GM19324 (cell line): Measurements from ENCODE around the gene SERPINB5.
"Not testable (repeated sequence)": the region's sequence is repeated elsewhere in the genome, so short reads cannot be mapped to it uniquely, and the experiment has no call there.

Experiments
- ATAC-seq: cut with Tn5 transposase; IDR thresholded peaks from one replicate; pipeline ENCODE4 v1.9.1; 2021; ENCODE audit warnings: mild to moderate bottlenecking, moderate library complexity; ENCODE audit not compliant: unreplicated experiment, low FRiP score

Gene SERPINB5, protein sequence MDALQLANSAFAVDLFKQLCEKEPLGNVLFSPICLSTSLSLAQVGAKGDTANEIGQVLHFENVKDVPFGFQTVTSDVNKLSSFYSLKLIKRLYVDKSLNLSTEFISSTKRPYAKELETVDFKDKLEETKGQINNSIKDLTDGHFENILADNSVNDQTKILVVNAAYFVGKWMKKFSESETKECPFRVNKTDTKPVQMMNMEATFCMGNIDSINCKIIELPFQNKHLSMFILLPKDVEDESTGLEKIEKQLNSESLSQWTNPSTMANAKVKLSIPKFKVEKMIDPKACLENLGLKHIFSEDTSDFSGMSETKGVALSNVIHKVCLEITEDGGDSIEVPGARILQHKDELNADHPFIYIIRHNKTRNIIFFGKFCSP

DNA sequence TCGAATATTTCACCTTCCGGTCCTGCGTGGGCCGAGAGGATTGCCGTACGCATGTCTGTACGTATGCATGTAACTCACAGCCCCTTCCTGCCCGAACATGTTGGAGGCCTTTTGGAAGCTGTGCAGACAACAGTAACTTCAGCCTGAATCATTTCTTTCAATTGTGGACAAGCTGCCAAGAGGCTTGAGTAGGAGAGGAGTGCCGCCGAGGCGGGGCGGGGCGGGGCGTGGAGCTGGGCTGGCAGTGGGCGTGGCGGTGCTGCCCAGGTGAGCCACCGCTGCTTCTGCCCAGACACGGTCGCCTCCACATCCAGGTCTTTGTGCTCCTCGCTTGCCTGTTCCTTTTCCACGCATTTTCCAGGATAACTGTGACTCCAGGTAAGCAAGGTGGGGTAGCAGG, at the start of gene SERPINB5:
SERPINB5 (plus strand) TSS at position 291 of the 400 bp plus-strand sequence. CDS start 7,471 bp downstream, outside the sequence.
- no peak for ATAC-seq

DNA sequence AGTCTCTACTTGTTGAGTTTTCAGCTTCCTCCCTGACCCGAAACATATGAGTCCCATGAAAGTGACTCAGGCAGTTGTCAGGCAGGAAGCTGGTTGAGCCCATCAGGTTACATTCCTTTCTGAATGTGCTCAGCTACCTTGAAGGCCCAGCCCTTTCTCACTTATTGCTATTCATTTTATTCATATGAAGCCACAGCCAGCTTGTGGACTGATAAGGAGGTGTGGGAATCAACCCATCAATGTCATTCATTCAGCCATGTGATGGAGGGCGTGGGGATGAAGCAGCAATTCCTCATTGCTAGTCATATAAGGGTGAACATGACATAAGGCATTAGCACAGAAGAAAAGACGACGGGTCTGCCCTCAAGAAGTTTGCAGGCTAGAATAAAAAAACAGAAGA, 49.2 kb upstream of the SERPINB5 start:
- no peak for ATAC-seq

DNA sequence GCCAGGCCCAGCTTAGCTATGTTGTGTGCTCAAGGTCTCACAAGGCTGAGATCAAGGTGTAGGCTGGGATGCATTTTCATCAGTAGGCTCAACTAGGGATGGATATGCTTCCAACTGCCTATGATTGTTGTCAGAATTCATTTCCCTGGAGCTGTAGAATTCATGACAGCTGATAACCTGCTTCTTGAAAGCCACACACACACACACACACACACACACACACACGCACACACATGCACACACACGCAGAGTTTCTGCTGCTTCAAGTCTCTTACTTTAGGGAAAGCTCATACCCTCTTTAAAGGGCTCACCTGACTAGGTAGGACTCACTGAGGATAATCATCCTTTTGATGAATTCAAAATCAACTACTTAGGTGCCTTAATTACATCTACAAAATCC, 46.2 kb upstream of the SERPINB5 start:
- ATAC-seq = no peak

DNA sequence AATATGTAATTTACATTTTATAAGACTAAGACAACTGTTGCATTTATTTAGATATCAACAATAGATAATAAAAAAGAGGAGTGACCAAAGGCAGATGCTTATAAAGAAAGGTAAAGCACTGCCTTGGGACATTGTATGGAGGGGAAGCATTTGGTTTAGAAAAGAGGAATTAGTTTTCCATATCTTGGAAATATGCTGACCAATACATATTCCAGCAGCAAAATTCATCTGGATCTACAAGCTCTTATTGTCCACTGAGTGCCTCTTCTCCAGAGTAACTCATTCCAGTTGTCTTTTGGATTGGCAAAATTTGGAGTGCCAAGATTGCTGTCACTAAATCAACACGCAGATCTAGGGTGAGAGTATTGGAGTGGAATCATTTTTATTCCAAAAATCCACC, 45.6 kb upstream of the SERPINB5 start:
- no peak for ATAC-seq

DNA sequence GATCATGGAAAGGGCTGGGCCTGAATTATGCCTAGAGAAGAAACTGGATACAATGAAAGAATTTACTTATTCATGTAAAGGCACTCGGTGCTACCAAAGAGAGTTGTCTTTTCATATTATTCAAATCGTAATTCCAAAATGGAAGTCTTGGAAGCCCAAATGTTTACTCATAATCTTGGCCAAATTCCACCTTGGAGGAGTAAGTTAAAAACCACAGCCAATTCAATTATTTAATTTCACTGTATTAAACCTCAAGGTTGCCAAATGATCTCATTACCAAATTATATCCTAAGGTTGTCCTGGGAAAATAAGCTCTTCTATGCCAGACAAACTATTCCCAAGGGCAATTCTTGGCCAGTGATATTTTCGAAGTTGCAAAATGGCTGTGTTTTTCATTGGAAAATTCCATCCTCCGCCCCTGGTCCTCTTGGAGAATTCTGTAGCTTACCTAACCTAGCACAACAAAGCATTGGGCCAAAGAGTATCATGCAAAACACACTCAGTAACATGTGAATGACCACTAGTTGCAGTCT, 43.4 kb upstream of the SERPINB5 start:
- ATAC-seq = no peak

DNA sequence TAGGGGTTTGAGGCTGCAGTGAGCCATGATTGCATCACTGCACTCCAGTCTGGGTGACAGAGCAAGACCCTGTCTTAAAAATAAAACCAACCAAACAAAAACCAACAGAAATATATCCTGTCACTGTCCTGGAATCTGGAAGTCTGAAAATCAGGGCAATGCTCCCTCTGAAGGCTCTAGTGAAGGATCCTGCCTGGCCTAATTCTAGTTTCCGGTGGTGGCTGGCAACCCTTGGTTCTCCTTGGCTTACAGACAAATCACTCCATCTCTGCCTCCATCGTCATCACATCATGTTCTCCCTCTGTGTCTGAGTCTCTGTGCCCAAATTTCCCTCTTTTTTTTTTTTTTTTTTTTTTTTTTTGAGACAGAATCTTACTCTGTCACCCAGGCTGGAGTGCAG, 38.6 kb upstream of the SERPINB5 start:
- ATAC-seq = no peak

DNA sequence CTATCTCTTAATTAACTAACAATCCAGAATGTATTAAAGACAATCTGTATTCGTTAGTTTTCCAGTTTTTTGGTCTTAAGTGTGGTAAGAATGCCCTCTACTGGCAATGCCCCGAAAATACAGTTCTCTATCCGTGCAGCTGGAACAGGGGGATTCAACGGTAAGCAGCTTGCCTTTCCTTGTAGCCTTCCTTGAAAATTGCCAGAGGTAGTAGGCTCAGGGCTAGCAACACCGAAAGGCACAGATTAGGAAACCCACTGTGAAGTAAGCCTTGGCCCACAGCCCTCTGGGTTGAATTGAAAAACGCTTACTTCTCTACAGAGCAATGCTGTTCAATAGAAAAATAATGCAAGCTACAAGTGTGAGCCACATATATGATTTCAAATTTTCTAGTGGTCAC, 37.4 kb upstream of the SERPINB5 start:
- ATAC-seq = no peak

DNA sequence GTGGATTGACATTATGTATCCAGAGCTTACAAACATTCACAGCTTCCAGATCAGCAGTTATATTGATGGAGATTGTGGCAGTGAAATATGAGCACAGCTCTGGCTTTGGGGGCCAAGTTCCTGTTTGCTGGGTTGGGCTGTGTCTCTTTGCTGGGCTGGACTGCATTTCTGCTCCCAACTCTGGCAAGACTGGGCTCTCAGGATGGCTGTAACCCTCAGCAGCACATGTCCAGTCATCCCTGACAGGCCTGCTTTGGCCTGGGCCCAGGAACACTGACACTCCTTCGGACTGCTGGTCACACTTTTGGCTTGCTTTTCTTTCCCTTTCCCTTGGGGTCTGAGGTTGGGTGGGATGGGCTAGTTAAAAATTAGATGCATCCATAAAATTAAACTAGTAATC, 36.5 kb upstream of the SERPINB5 start:
- ATAC-seq = no peak

DNA sequence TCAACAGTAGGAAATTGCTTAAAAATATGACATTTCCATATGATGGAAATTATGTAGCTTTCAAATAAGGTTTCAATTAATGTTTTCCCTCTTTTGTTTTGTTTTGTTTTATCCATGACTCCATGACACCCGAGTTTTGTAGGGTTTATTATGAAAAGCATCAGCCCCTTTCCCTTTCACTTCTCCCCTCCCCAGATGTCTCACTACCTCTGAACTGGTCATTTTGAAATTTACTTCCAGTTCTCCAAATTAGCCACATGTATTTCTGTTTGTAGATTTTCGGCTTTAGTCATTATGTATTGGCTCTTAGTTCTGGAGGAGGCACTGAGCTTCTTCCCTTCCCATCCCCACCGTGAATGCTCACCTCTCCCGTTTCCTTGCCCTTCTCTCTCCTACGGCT, 35.9 kb upstream of the SERPINB5 start:
- ATAC-seq = no peak

DNA sequence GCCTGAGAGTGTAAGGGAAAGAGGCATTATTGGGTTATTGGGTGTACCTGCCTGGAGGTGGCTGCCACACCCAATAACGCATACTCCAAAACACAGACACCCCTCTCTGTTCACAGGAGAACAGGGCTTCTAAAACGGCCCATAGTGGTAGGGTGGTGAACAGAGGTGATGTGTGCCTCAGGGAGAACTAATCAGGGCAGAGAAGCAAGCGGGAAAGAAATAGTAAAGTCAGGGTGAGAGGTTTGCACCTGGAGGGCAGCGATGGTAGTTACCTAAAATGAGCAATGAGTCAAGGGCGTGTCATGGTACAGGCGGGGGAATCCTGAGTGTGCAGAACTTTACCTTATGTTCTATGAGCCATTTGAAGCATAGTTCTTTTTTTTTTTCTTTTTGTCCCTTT, 32.9 kb upstream of the SERPINB5 start:
- no peak for ATAC-seq

DNA sequence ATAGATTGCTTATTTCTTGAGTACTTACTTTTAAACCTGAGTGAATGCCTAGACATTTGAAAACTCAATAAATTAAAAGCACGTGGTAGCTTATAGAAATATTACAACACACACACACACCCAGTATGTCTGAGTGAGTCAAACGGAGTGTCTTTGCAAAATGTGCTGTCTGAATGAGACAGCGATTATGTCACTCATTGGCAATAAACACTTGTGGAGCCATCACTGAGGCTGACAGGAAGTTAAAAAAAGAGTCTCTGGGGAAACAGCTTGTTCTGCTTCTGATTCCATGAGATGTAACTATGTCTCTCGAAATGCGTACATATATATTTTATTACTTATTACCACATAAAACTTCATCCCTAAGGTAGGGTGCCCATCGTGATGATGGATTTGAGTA, 32.2 kb upstream of the SERPINB5 start:
- no peak for ATAC-seq

DNA sequence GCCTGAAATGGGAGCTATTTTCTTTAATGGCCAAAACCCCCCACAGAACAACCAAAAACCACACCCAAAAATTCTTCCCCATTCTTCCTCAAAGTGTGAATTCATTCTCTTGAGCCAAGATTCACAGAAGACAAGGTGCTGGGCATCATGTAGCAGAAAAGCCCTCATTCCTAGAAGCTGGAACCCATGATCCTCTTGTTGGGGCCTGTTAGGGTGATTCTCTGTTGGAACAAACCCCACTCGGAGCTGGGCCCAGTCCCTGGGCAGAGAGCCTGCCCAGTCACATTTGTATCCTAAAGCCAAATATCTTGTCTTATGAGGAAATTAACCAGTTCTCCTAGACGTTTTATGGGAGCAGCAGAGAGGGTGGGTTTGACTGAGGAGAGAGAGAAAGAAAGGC, 31.7 kb upstream of the SERPINB5 start:
- no peak for ATAC-seq

DNA sequence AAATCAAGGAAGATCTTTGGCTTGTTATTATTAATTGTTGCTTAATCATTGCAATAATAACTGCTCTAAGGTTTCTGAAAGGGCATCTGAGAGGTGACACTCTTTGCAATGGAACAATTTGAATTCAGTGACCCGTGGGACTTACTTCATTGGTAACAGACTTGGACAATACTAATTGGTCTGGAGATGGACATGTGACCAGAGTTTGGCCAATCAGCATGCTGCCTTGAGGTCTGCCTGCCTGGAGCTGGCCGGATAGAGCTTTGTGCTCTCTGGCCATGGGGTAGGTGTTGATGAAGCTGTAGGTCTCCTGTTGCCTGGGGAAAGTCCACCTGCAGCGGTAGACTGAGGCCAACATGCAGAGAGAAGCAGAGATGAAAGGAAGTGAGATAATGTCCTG, 30.5 kb upstream of the SERPINB5 start:
- no peak for ATAC-seq

DNA sequence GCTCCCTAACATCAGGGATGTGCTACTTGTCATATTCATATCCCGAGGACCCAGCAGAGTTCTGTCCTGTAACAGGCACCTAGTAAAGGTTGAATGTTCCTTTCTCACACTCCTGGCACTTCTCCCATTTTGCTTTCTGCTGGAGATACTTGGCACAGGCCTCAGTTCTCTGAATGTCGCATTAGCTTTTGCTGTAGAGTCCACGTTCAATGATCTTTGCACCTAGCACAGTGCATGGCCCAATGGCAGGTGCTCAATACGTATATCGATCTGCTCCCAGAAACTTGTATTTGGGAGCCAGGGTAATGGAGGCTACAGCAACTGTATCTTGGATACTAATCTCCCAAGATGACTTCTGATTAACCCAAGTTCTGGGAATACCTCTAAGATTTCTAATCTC, 29.7 kb upstream of the SERPINB5 start:
- ATAC-seq = no peak

DNA sequence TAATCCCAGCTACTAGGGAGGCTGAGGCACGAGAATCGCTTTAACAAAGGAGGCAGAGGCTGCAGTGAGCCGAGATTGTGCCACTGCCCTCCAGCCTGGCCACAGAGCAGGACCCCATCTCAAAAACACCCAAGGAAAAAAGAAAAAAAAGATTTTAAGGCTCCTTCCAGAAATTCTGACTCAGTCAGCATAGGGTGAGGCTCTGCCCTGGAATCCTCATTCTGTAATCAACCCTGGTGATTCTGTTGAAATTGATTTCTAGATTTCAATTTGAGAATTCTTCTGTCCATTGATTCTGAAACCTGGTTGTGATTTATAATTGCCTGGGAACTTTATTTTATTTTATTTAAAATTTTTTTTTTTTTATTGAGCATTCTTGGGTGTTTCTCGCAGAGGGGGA, 27.3 kb upstream of the SERPINB5 start:
- ATAC-seq = no peak

DNA sequence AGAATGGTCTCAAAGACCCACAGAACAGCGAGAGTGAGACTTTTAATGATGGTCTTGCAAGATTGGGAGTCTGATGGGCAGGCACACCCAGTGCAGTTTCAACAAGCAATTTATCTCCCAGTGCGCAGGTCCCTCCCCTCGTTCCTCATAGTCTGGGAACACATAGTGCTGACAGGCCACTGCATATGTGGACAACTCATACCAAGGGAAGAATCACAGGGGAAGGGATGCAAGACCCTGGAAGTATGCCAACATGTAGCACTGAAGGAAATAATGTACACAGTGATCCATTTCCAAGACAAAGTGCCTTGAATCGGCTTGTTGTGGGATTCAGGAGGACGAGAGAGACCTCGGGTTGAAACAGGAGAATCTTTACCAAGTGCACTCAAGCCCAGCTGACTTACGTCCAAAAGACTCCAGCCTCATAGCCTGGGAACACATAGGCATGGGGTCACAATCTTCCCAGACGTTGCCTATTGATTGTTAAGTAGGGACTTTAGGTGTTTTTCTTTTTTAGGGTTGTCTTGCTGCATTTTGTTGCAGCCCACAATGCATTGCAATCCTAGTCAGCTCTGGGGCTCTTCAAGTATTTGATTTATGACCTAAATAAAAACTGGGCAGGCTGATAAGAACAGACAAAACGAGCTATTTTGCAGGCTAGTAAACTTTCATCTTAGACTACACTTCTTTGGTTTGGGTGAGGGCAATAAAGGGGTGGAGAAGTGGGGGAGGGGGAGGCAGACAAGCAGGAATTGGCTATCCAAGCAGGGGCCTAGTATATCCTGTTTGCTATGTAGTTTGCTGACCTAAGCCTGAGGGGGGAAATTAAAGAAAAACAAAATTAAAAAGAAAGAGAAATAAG, 24.7 kb upstream of the SERPINB5 start:
- ATAC-seq = no peak

DNA sequence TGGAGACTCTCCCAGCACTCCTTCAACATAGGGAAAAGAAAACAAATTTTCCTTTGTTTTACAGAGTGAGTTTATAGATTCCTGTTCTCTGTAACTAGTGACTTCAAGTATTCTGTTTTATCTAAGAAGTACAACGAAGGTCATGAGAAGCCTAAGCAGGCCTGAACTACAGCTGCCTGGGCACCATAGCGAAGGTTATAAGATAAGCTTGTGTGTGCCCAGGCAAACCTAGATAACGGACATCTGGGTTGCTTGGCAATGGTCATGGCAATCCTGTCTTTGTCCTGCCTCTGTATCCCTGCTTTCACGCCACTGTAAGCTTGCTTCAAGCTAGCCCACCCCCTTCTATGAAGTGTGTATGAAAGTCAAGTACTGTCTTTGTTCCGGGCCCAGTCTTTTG, 24.0 kb upstream of the SERPINB5 start:
- not testable (repeated sequence) for ATAC-seq

DNA sequence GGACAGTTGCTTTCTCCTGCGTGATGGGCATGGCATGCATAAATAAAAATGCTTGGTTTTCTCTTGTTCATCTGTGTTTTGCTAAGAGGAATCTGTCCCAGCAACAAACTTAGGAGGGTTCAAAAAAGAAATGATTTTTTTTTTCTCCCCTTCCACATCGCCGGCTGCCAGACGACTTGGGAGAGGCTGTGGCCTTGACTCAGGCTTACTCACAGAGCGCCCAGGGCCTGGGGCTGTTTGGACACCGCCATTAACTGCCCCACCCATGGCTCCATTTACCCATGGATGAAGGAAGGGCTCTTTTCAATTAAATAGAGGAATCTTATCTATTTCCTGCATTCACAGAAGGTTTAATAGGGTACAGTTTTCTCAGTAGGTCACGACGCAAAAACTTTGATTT, 22.3 kb upstream of the SERPINB5 start:
- no peak for ATAC-seq

DNA sequence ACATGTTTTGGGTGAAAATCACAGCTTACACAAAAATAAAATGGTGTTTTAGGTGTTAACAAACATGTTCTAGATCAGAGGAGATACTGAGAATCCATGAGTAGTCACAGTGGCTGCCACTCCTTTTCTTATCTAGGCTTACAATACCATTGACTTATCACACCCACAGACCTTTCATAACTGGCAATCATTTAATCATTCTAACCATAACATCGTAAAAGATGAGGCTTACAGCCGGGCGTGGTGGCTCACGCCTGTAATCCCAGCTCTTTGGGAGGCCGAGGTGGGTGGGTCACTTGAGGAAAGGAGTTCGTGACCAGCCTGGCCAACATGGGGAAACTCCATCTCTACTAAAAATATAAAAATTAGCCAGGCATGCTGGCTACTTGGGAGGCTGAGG, 18.8 kb upstream of the SERPINB5 start:
- ATAC-seq = no peak

DNA sequence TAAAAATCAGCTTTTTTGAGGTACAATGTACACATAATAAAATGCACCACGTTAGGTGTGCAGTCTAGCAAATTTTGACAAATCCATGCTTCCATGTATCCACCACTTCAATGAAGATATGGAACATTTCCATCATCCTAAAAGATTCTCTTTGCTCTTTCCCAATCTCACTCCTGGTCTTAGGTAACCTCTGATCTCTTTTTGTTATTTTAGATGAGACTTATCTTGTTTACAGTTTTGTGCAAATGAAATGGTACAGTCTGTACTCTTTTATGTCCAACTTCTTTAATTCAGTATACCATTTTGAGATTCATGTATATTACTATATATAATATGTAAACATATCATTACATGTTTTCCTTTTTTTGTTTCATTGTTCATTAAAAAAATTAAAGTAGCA, 16.3 kb upstream of the SERPINB5 start:
- ATAC-seq = no peak

DNA sequence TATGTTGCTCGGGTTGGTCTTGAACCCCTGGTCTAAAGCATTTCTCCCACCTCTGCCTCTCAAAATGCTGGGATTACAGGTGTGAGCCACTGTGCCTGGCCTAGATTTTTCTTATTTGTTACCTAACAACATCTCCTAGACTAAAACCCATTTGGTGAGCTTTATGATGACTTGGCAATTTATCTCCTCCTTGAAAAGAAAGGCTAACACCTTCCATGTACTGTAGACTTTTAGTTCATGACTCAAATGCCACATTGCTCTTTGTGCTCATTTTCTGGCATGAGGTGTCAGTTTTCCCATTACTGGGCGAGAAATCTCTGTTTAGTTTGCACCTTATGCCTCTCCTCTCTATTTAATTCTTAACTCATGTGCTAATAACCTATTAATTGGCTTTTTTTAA, 12.3 kb upstream of the SERPINB5 start:
- ATAC-seq = no peak

DNA sequence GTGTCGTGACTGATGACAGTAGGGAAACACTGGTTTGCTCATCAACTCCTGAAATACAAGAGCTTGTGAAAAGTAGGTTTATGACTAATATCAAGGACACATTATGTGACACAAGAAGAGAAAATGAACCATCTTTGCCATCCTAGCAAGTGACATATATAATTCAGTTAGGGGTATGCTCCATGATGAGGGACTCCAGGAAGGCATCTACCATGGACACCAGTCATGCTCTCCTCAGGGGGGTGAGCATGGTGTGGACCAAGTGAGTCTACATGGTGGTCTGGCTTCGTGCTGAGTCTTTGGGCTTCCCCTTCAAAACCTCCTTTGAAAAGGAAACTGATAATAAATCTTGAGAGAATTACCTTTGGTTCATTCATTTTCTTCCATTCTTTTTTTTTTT, 11.7 kb upstream of the SERPINB5 start:
- ATAC-seq = no peak
